PC-3 (cell line): ENCODE data around the gene TARDBP. TPM values are rescaled to one million over a fixed set of nuclear protein-coding genes. Genes with fewer than 3 reads are reported as not detected.

Experiments
- ATAC-seq: fragments of 200-7000 bp; cut with Tn5 transposase; 2 replicates; pipeline ENCODE4 v1.9.1; 2020; ENCODE audit warnings: mild to moderate bottlenecking, moderate library complexity
- BruUV-seq: library from RNA; stranded (reverse); fragments of 400-500 nt; replicated peaks from 2 replicates; lab custom pipeline; 2021; lab: Mats Ljungman, UMichigan
- CTCF ChIA-PET: fragments of 300-600 bp; sonication (Branson Sonifier 250); formaldehyde crosslinking; loops from one replicate; lab custom pipeline; 2022; ENCODE audit warnings: antibody characterized with exemption; lab: Charles Lee
- POLR2A ChIA-PET: fragments of 300-600 bp; sonication (Branson Sonifier 250); formaldehyde crosslinking; loops from one replicate; lab custom pipeline; 2022; ENCODE audit warnings: antibody characterized with exemption; ENCODE audit not compliant: unreplicated experiment; lab: Charles Lee
- DNase-seq: peaks from one replicate; pipeline ENCODE4 v3.0.0-alpha.2; 2015
- H2AFZ ChIP-seq: fragments of 300-600 bp; sonication (generic); 2 replicates; pipeline ENCODE4 v1.6.0; 2016; ENCODE audit warnings: antibody characterized with exemption, low read length
- H3F3A ChIP-seq: fragments of 300-600 bp; sonication (generic); one replicate; pipeline ENCODE4 v1.6.0; 2017; ENCODE audit warnings: antibody characterized with exemption, low read length, control low read depth, mild to moderate bottlenecking; ENCODE audit not compliant: unreplicated experiment
- H3K27ac ChIP-seq: fragments of 300-600 bp; sonication (generic); 2 replicates; pipeline ENCODE4 v1.5.1; 2016; ENCODE audit warnings: mild to moderate bottlenecking, low read length
- H3K27me3 ChIP-seq: fragments of 300-600 bp; sonication (generic); 2 replicates; pipeline ENCODE4 v1.6.1; 2016; ENCODE audit warnings: low read length, mixed read lengths
- H3K36me3 ChIP-seq: fragments of 300-600 bp; sonication (generic); 2 replicates; pipeline ENCODE4 v1.6.1; 2016; ENCODE audit warnings: low read depth, mixed run types, low read length, mixed read lengths
- H3K4me1 ChIP-seq: fragments of 300-600 bp; sonication (generic); 2 replicates; pipeline ENCODE4 v1.5.1; 2016; ENCODE audit warnings: low read length; ENCODE audit not compliant: insufficient read depth
- H3K4me2 ChIP-seq: fragments of 300-600 bp; sonication (generic); 2 replicates; pipeline ENCODE4 v1.6.0; 2016; ENCODE audit warnings: low read length
- H3K4me3 ChIP-seq: fragments of 300-600 bp; sonication (generic); 2 replicates; pipeline ENCODE4 v1.5.1; 2016; ENCODE audit warnings: mild to moderate bottlenecking, low read length, mixed read lengths
- H3K79me2 ChIP-seq: fragments of 300-600 bp; sonication (generic); 2 replicates; pipeline ENCODE4 v1.6.1; 2017; ENCODE audit warnings: low read length, mixed read lengths
- H3K9ac ChIP-seq: fragments of 300-600 bp; sonication (generic); 2 replicates; pipeline ENCODE4 v1.6.0; 2016; ENCODE audit warnings: mild to moderate bottlenecking, low read length
- H3K9me2 ChIP-seq: fragments of 300-600 bp; sonication (generic); replicated peaks from 2 replicates; pipeline ENCODE4 v1.6.1; 2016; ENCODE audit warnings: mixed run types, low read length, mixed read lengths
- H3K9me3 ChIP-seq: fragments of 300-600 bp; sonication (generic); 2 replicates; pipeline ENCODE4 v1.6.1; 2016; ENCODE audit warnings: low read length, mixed read lengths
- H4K20me1 ChIP-seq: fragments of 300-600 bp; sonication (generic); 2 replicates; pipeline ENCODE4 v1.6.1; 2016; ENCODE audit warnings: low read length, mixed read lengths
- CTCF ChIP-seq: fragments of 300-600 bp; sonication (generic); conservative IDR thresholded peaks from 2 replicates; pipeline ENCODE4 v1.5.1; 2017; ENCODE audit warnings: antibody characterized with exemption, low read depth, mild to moderate bottlenecking, low read length
- EZH2 ChIP-seq: fragments of 300-600 bp; sonication (generic); IDR thresholded peaks from one replicate; pipeline ENCODE4 v1.6.1; 2017; ENCODE audit warnings: antibody characterized with exemption, mild to moderate bottlenecking, low read length; ENCODE audit not compliant: unreplicated experiment
- EZH2phosphoT487 ChIP-seq: fragments of 300-600 bp; sonication (generic); IDR thresholded peaks from 2 replicates; pipeline ENCODE4 v1.6.1; 2018; ENCODE audit warnings: mild to moderate bottlenecking, antibody characterized with exemption, low read length, borderline replicate concordance
- intact Hi-C: fragments of 100-400 bp; cut with micrococcal nuclease; formaldehyde crosslinking; loops from 2 replicates; pipeline ENCODE4 v1.9.0; 2023
- total RNA-seq: library from RNA; depleted of rRNA; stranded (reverse); fragments of >200 nt; gene quantifications from 2 replicates; pipeline ENCODE4 v1.2.3, GENCODE V29; 2014

TARDBP gene
- total RNA-seq, 1 experiment from 2014 or later = 78.5 TPM

- H3K9me3 ChIP-seq = no peaks in the 10 kb centered on the region
- no peaks in the 10 kb centered on the region for H4K20me1 ChIP-seq
- H2AFZ ChIP-seq = no peak overlapping the region
- no peak overlapping the region for H3K4me2 ChIP-seq
- ATAC-seq = no peak
- no peak for DNase-seq
- H3K9ac ChIP-seq = no peak overlapping the region
- peaks cover 12% of the 10 kb centered on the region; the same call in 1 of the 2 replicates for H3K4me1 ChIP-seq
- CTCF ChIA-PET = no interaction called here
- H3F3A ChIP-seq = no peaks in the 10 kb centered on the region
- peaks cover 21% of the 10 kb centered on the region for H3K36me3 ChIP-seq
- intact Hi-C loops = no loop called here
- H3K27ac ChIP-seq = no peak overlapping the region
- H3K4me3 ChIP-seq = no peak overlapping the region
- H3K79me2 ChIP-seq = peaks cover 38% of the 10 kb centered on the region
- TF ChIP-seq CTCF = no peak
- TF ChIP-seq EZH2 = no peak
- TF ChIP-seq EZH2phosphoT487 = no peak
- POLR2A ChIA-PET = interaction anchor here (0.7 kb wide), 1 partner anchor 185 kb away, joined by 13 read pairs; no protein-coding TSS in a partner anchor
- no TSS peak for BruUV-seq
- no peaks in the 10 kb centered on the region for H3K9me2 ChIP-seq
- no peaks in the 10 kb centered on the region for H3K27me3 ChIP-seq
Measured at GRCh38 chr1:11055676-11056075, 43.2 kb downstream of the TARDBP start.

- H3K36me3 ChIP-seq = peaks cover 21% of the 10 kb centered on the region
- H3K4me2 ChIP-seq = no peak overlapping the region
- H3K79me2 ChIP-seq = peaks cover 47% of the 10 kb centered on the region
- intact Hi-C loops = no loop called here
- POLR2A ChIA-PET = interaction anchor here (0.7 kb wide), 1 partner anchor 185 kb away, joined by 13 read pairs; no protein-coding TSS in a partner anchor
- no peaks in the 10 kb centered on the region for H3K9me2 ChIP-seq
- no peaks in the 10 kb centered on the region for H4K20me1 ChIP-seq
- H3K4me1 ChIP-seq = peaks cover 16% of the 10 kb centered on the region; the same call in 1 of the 2 replicates
- no peak overlapping the region for H2AFZ ChIP-seq
- no peak overlapping the region for H3K4me3 ChIP-seq
- no TSS peak for BruUV-seq
- H3F3A ChIP-seq = no peaks in the 10 kb centered on the region
- no peaks in the 10 kb centered on the region for H3K9me3 ChIP-seq
- H3K27ac ChIP-seq = no peak overlapping the region
- DNase-seq (no peak), ATAC-seq (no peak)
- H3K27me3 ChIP-seq = no peaks in the 10 kb centered on the region
- no peak for TF ChIP-seq EZH2
- TF ChIP-seq EZH2phosphoT487 = no peak
- no peak for TF ChIP-seq CTCF
- CTCF ChIA-PET = no interaction called here
- H3K9ac ChIP-seq = no peak overlapping the region
Measured at GRCh38 chr1:11056504-11056903, 44.0 kb downstream of the TARDBP start.

GRCh38 chr1:11057477-11057876, 45.0 kb downstream of the TARDBP start:
- intact Hi-C loops = no loop called here
- H4K20me1 ChIP-seq = no peaks in the 10 kb centered on the region
- ChIA-PET CTCF (no interaction called here), POLR2A (interaction anchor here (0.7 kb wide), 1 partner anchor 90 kb away, joined by 18 read pairs; no protein-coding TSS in a partner anchor)
- no TSS peak for BruUV-seq
- H3K9me2 ChIP-seq = no peaks in the 10 kb centered on the region
- no peak for TF ChIP-seq CTCF
- TF ChIP-seq EZH2 = no peak
- no peak for TF ChIP-seq EZH2phosphoT487
- H2AFZ ChIP-seq = no peak overlapping the region
- peaks cover 53% of the 10 kb centered on the region for H3K79me2 ChIP-seq
- no peaks in the 10 kb centered on the region for H3F3A ChIP-seq
- peaks cover 21% of the 10 kb centered on the region for H3K36me3 ChIP-seq
- H3K27me3 ChIP-seq = no peaks in the 10 kb centered on the region
- H3K4me2 ChIP-seq = peak overlapping the region; percentile 99
- peaks cover 16% of the 10 kb centered on the region; the same call in 1 of the 2 replicates for H3K4me1 ChIP-seq
- H3K27ac ChIP-seq = no peak overlapping the region
- no peak overlapping the region for H3K9ac ChIP-seq
- H3K4me3 ChIP-seq = peak overlapping the region; percentile 100; the same call in 1 of the 2 replicates
- no peaks in the 10 kb centered on the region for H3K9me3 ChIP-seq
- ATAC-seq (no peak), DNase-seq (no peak)
